MCF 10A (cell line): ENCODE measurements around the gene VAMP5. TPM values are rescaled to one million over a fixed set of nuclear protein-coding genes. Genes with fewer than 3 reads are reported as not detected.

ENCODE experiments used
- BruUV-seq: library from RNA; stranded (reverse); fragments of 400-500 nt; replicated peaks from 2 replicates; lab custom pipeline; 2021; lab: Mats Ljungman, UMichigan
- CTCF ChIA-PET: fragments of 300-600 bp; sonication (Branson Sonifier 250); formaldehyde crosslinking; extraction: SDS; loops from one replicate; lab custom pipeline; 2021; ENCODE audit warnings: antibody characterized with exemption, inconsistent platforms; lab: Yijun Ruan, JAX
- POLR2A ChIA-PET: fragments of 300-600, 350-650 bp; sonication (Branson Sonifier 250); formaldehyde crosslinking; extraction: SDS; loops from one replicate; lab custom pipeline; 2020; ENCODE audit warnings: antibody characterized with exemption, inconsistent platforms; lab: Yijun Ruan, JAX
- DNase-seq: peaks from one replicate; pipeline ENCODE4 v3.0.0-alpha.2; 2018; ENCODE audit not compliant: unreplicated experiment
- H3K27ac Mint-ChIP-seq: one replicate; pipeline ENCODE4 v1.8.0; 2022; ENCODE audit warnings: mild to moderate bottlenecking, low read depth, mixed read lengths; ENCODE audit not compliant: unreplicated experiment
- H3K27me3 Mint-ChIP-seq: one replicate; pipeline ENCODE4 v1.8.0; 2022; ENCODE audit warnings: mixed read lengths; ENCODE audit not compliant: insufficient read depth, unreplicated experiment
- H3K36me3 Mint-ChIP-seq: one replicate; pipeline ENCODE4 v1.8.0; 2022; ENCODE audit warnings: mild to moderate bottlenecking, moderate library complexity, mixed read lengths; ENCODE audit not compliant: insufficient read depth, unreplicated experiment
- H3K4me1 Mint-ChIP-seq: one replicate; pipeline ENCODE4 v1.8.0; 2022; ENCODE audit warnings: mixed read lengths; ENCODE audit not compliant: insufficient read depth, unreplicated experiment
- H3K4me3 Mint-ChIP-seq: one replicate; pipeline ENCODE4 v1.8.0; 2022; ENCODE audit warnings: mild to moderate bottlenecking, moderate library complexity, mixed read lengths; ENCODE audit not compliant: unreplicated experiment
- H3K9me3 Mint-ChIP-seq: one replicate; pipeline ENCODE4 v1.8.0; 2022; ENCODE audit warnings: mixed read lengths; ENCODE audit not compliant: unreplicated experiment
- intact Hi-C: fragments of 100-400 bp; cut with micrococcal nuclease; formaldehyde crosslinking; loops from 2 replicates; pipeline ENCODE4 v1.14.1; 2022
- total RNA-seq: library from RNA; stranded (reverse); gene quantifications from 2 replicates; pipeline ENCODE4 v1.2.3, GENCODE V29; 2022
- TF ChIP-seq, protein P1 (sequence below): fragments of 200-600 bp; IDR thresholded peaks from one replicate; pipeline ENCODE4 v1.8.0; 2022; ENCODE audit warnings: antibody characterized with exemption, mild to moderate bottlenecking; ENCODE audit not compliant: unreplicated experiment

Gene VAMP5
- total RNA-seq, 1 experiment from 2014 or later = 1.6 TPM

DNA sequence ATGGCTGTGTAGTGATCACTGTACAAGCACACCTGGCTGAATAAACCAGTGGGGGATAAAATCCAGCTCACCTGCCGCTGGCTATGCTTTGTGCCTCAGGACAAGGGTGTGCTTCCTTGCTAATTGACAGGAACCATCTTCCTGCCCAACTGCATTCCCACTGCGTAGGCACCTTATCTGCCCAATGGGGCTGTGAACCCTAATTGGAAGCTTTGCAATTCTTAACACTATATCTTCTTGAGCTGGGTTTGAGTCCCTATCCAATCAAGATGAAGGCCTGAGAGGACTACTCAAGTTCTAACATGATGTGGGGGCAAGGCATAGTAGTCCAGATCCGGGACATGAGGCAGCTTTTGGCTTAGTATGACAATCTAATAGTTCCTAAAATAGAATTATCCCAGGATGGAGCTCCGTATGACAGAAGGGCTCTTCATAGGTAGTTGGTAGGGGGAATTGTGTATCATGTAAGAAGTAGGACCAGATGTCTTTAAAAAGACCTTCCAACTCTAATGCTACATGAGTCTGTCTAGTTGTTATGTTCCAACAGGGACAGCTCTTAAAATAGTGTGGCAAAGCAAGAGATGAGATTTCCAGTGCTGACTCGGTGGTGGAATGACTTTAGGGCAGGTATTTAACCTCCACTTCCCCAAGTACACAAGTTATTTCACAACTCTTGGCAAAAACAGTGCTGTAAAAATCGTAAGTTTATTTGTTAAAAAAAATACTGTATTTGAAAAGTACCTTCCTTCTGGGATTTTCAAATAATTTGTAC, 20.5 kb downstream of the VAMP5 start:
- intact Hi-C loops = loop anchor here (5.0 kb wide), 2 partner anchors 42 to 182 kb away; partner anchors contain the start of gene GGCX
- Mint-ChIP-seq H3K9me3 (no peaks in the 10 kb centered on the region), H3K36me3 (peaks cover 46% of the 10 kb centered on the region), H3K4me3 (peak overlapping the region; percentile 79), H3K27ac (no peak overlapping the region), H3K27me3 (no peaks in the 10 kb centered on the region), H3K4me1 (peaks cover 12% of the 10 kb centered on the region)
- TF ChIP-seq, protein P1, sequence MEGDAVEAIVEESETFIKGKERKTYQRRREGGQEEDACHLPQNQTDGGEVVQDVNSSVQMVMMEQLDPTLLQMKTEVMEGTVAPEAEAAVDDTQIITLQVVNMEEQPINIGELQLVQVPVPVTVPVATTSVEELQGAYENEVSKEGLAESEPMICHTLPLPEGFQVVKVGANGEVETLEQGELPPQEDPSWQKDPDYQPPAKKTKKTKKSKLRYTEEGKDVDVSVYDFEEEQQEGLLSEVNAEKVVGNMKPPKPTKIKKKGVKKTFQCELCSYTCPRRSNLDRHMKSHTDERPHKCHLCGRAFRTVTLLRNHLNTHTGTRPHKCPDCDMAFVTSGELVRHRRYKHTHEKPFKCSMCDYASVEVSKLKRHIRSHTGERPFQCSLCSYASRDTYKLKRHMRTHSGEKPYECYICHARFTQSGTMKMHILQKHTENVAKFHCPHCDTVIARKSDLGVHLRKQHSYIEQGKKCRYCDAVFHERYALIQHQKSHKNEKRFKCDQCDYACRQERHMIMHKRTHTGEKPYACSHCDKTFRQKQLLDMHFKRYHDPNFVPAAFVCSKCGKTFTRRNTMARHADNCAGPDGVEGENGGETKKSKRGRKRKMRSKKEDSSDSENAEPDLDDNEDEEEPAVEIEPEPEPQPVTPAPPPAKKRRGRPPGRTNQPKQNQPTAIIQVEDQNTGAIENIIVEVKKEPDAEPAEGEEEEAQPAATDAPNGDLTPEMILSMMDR = no peak
- POLR2A ChIA-PET = interaction anchor here (0.7 to 6.1 kb wide), 16 partner anchors 10 to 317 kb away, joined by 3 to 67 read pairs (median 4); partner anchors contain the start of genes ELMOD3, MAT2A, RETSAT and RNF181
- BruUV-seq = no TSS peak
- CTCF ChIA-PET = interaction anchor here (0.6 to 2.2 kb wide), 10 partner anchors 10 to 507 kb away, joined by 3 to 10 read pairs (median 4); partner anchors contain the start of genes RNF181 and USP39
- no peak for DNase-seq

DNA sequence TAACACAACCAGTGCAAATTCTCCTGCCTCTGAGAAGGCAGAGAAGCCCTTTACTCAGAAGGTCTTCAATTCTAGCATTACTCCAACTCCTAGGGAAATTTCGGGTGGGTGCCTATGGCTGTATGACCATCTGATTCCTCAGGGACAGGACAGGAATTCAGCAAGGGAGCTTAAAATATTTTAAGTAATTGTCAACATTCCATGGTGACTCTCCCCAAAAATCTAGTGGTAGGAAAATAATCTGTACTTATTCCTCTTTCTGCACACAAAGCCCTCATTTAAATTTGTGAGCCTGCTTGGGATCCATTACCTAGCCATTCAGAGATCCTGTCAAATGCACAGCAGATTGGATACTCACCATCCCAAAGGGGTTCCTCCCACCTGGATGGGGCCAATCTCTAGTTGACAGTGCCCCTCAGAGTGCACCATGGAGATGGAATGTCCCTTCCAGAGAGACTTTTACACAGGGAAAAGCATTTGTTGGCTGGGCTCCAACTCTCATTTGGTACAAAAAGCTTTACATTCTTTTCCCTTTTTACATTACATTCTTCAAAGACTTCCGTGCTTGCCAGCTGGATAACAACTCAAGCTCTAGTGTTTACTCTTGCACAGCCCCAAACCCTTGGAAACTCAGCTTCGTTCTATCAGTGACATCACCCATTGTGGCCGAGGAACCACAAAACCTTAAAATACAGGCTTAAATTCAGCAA, 21.3 kb downstream of the VAMP5 start:
- H3K27me3 Mint-ChIP-seq = no peaks in the 10 kb centered on the region
- TF ChIP-seq, protein P1 = no peak
- peaks cover 49% of the 10 kb centered on the region for H3K36me3 Mint-ChIP-seq
- peak overlapping the region; percentile 79 for H3K4me3 Mint-ChIP-seq
- no peak overlapping the region for H3K27ac Mint-ChIP-seq
- no peaks in the 10 kb centered on the region for H3K9me3 Mint-ChIP-seq
- intact Hi-C loops = no loop called here
- no TSS peak for BruUV-seq
- CTCF ChIA-PET = interaction anchor here (0.7 to 2.2 kb wide), 3 partner anchors 10 to 450 kb away, joined by 4 to 10 read pairs (median 4); partner anchors contain the start of gene RNF181
- POLR2A ChIA-PET = interaction anchor here (0.6 to 6.1 kb wide), 20 partner anchors 11 to 889 kb away, joined by 3 to 67 read pairs (median 4); partner anchors contain the start of genes ELMOD3, MAT2A, RETSAT and RNF181
- peaks cover 16% of the 10 kb centered on the region for H3K4me1 Mint-ChIP-seq
- no peak for DNase-seq

GRCh38 chr2:85606116-85606455, 21.9 kb downstream of the VAMP5 start:
- Mint-ChIP-seq H3K4me1 (peaks cover 16% of the 10 kb centered on the region), H3K27ac (no peak overlapping the region), H3K9me3 (no peaks in the 10 kb centered on the region), H3K27me3 (no peaks in the 10 kb centered on the region), H3K36me3 (peaks cover 50% of the 10 kb centered on the region), H3K4me3 (no peak overlapping the region)
- CTCF ChIA-PET = interaction anchor here (1.2 kb wide), 1 partner anchor 31 kb away, joined by 6 read pairs; no protein-coding TSS in a partner anchor
- no TSS peak for BruUV-seq
- POLR2A ChIA-PET = interaction anchor here (0.6 to 6.1 kb wide), 10 partner anchors 10 to 522 kb away, joined by 3 to 67 read pairs (median 4); partner anchors contain the start of genes MAT2A, RNF181, USP39 and VAMP8
- TF ChIP-seq, protein P1 = no peak
- intact Hi-C loops = no loop called here
- no peak for DNase-seq
